Loucy (cell line): ENCODE data around the gene CLK3.

Source experiments
- H2AFZ ChIP-seq: fragments of 200-600 bp; sonication (generic); 2 replicates; pipeline ENCODE4 v1.6.0; 2016; ENCODE audit warnings: antibody characterized with exemption, mild to moderate bottlenecking, low read length, moderate library complexity
- H3F3A ChIP-seq: fragments of 200-600 bp; 2 replicates; pipeline ENCODE4 v1.6.0; 2016; ENCODE audit warnings: antibody characterized with exemption, low read depth, mild to moderate bottlenecking
- H3K27me3 ChIP-seq: fragments of 200-600 bp; sonication (generic); 2 replicates; pipeline ENCODE4 v1.6.1; 2014; ENCODE audit warnings: low read length, mild to moderate bottlenecking; ENCODE audit not compliant: insufficient read depth, poor library complexity, severe bottlenecking
- H3K36me3 ChIP-seq: fragments of 200-600 bp; sonication (generic); 2 replicates; pipeline ENCODE4 v1.6.1; 2016; ENCODE audit warnings: low read length; ENCODE audit not compliant: insufficient read depth
- H3K4me1 ChIP-seq: fragments of 200-600 bp; sonication (generic); 2 replicates; pipeline ENCODE4 v1.5.1; 2014; ENCODE audit warnings: low read length, mild to moderate bottlenecking; ENCODE audit not compliant: insufficient read depth, poor library complexity, severe bottlenecking
- H3K4me2 ChIP-seq: fragments of 200-600 bp; sonication (generic); 2 replicates; pipeline ENCODE4 v1.6.0; 2014; ENCODE audit warnings: antibody characterized with exemption, low read length, low read depth, mild to moderate bottlenecking; ENCODE audit not compliant: poor library complexity, severe bottlenecking
- H3K4me3 ChIP-seq: fragments of 200-600 bp; sonication (generic); 2 replicates; pipeline ENCODE4 v1.5.1; 2014; ENCODE audit warnings: low read length, mild to moderate bottlenecking, mixed read lengths; ENCODE audit not compliant: poor library complexity, severe bottlenecking
- H3K79me2 ChIP-seq: fragments of 200-600 bp; sonication (generic); 2 replicates; pipeline ENCODE4 v1.6.1; 2014; ENCODE audit warnings: low read length; ENCODE audit not compliant: insufficient read depth
- H3K9ac ChIP-seq: fragments of 200-600 bp; sonication (generic); 2 replicates; pipeline ENCODE4 v1.6.0; 2014; ENCODE audit warnings: mild to moderate bottlenecking, low read depth, low read length, moderate library complexity; ENCODE audit not compliant: poor library complexity, severe bottlenecking
- H3K9me2 ChIP-seq: fragments of 200-600 bp; sonication (generic); replicated peaks from 2 replicates; pipeline ENCODE4 v1.6.1; 2016; ENCODE audit warnings: low read depth, low read length, mixed read lengths
- H3K9me3 ChIP-seq: fragments of 200-600 bp; sonication (generic); 2 replicates; pipeline ENCODE4 v1.6.1; 2014; ENCODE audit warnings: mild to moderate bottlenecking, antibody characterized with exemption, low read length, low read depth; ENCODE audit not compliant: insufficient read depth
- H4K20me1 ChIP-seq: fragments of 200-600 bp; sonication (generic); 2 replicates; pipeline ENCODE4 v1.6.0; 2014; ENCODE audit warnings: antibody characterized with exemption, low read length, mild to moderate bottlenecking; ENCODE audit not compliant: insufficient read depth, poor library complexity, severe bottlenecking
- CTCF ChIP-seq: fragments of 200-600 bp; sonication (generic); conservative IDR thresholded peaks from 2 replicates; pipeline ENCODE4 v1.5.1; 2014; ENCODE audit warnings: mild to moderate bottlenecking, antibody characterized with exemption, low read length
- EZH2phosphoT487 ChIP-seq: fragments of 200-600 bp; IDR thresholded peaks from 2 replicates; pipeline ENCODE4 v1.6.1; 2018; ENCODE audit warnings: antibody characterized with exemption, mild to moderate bottlenecking, moderate library complexity, borderline replicate concordance

Gene CLK3

GRCh38 chr15:74613089-74613952, 2.3 kb upstream of the CLK3 start:
- H3K4me1 ChIP-seq: peaks cover 28% of the 10 kb centered on the region
- no peaks in the 10 kb centered on the region for H3K9me3 ChIP-seq
- no peak overlapping the region for H2AFZ ChIP-seq
- no peak overlapping the region for H3K4me3 ChIP-seq
- H4K20me1 ChIP-seq: peaks cover 26% of the 10 kb centered on the region
- no peak overlapping the region for H3K4me2 ChIP-seq
- peaks cover 28% of the 10 kb centered on the region for H3K79me2 ChIP-seq
- no peaks in the 10 kb centered on the region for H3F3A ChIP-seq
- H3K36me3 ChIP-seq: no peaks in the 10 kb centered on the region
- no peak for TF ChIP-seq CTCF
- TF ChIP-seq EZH2phosphoT487: no peak
- H3K9ac ChIP-seq: no peak overlapping the region
- no peaks in the 10 kb centered on the region for H3K9me2 ChIP-seq
- no peaks in the 10 kb centered on the region for H3K27me3 ChIP-seq

GRCh38 chr15:74613953-74614743, 1.5 kb upstream of the CLK3 start:
- Histone ChIP-seq H3K4me3 (peak overlapping the region; percentile 85), H3K27me3 (no peaks in the 10 kb centered on the region), H3K36me3 (peaks cover 2% of the 10 kb centered on the region; the same call in 1 of the 2 replicates), H3K4me1 (peaks cover 30% of the 10 kb centered on the region), H3K4me2 (peak overlapping the region; percentile 86), H3K9me2 (no peaks in the 10 kb centered on the region), H3K79me2 (peaks cover 36% of the 10 kb centered on the region), H3F3A (no peaks in the 10 kb centered on the region), H3K9me3 (no peaks in the 10 kb centered on the region), H3K9ac (no peak overlapping the region), H2AFZ (peak overlapping the region; percentile 91; the same call in 1 of the 2 replicates), H4K20me1 (peaks cover 35% of the 10 kb centered on the region)
- TF ChIP-seq CTCF (no peak), EZH2phosphoT487 (no peak)

GRCh38 chr15:74614744-74615507, 710 bp upstream of the CLK3 start:
- Histone ChIP-seq H3K9me2 (no peaks in the 10 kb centered on the region), H3K9ac (peak overlapping the region; percentile 93), H3K4me2 (peak overlapping the region; percentile 86), H3K79me2 (peaks cover 44% of the 10 kb centered on the region), H3K4me1 (peaks cover 30% of the 10 kb centered on the region), H3K9me3 (no peaks in the 10 kb centered on the region), H3K27me3 (no peaks in the 10 kb centered on the region), H2AFZ (peak overlapping the region; percentile 91), H4K20me1 (peaks cover 42% of the 10 kb centered on the region), H3K36me3 (peaks cover 10% of the 10 kb centered on the region; the same call in 1 of the 2 replicates), H3K4me3 (peak overlapping the region; percentile 85), H3F3A (no peaks in the 10 kb centered on the region)
- TF ChIP-seq EZH2phosphoT487 (no peak), CTCF (no peak)
